Kidney epithelial cell (primary cell): ENCODE results near the gene GLRA3. TPM values are rescaled to one million over a fixed set of nuclear protein-coding genes. Genes with fewer than 3 reads are reported as not detected.

ENCODE experiments used
- DNase-seq: peaks from one replicate; pipeline ENCODE4 v3.0.0-alpha.2; 2010; ENCODE audit warnings: low read depth
- H3K27me3 ChIP-seq: 2 replicates; pipeline ENCODE4 v1.6.0; 2011; ENCODE audit warnings: low read length; ENCODE audit not compliant: control insufficient read depth, insufficient read depth
- H3K36me3 ChIP-seq: 2 replicates; pipeline ENCODE4 v1.5.1; 2011; ENCODE audit warnings: low read length; ENCODE audit not compliant: control insufficient read depth, insufficient read depth
- H3K4me3 ChIP-seq: 2 replicates; pipeline ENCODE4 v1.5.1; 2011; ENCODE audit warnings: low read depth, mild to moderate bottlenecking, control low read depth, low read length
- total RNA-seq: library from RNA; depleted of rRNA; stranded (reverse); fragments of >200 nt; gene quantifications from 2 replicates; pipeline ENCODE4 v1.2.3, GENCODE V29; 2015
- TF ChIP-seq, protein P1 (sequence below): IDR thresholded peaks from 2 replicates; pipeline ENCODE4 v1.5.1; 2011; ENCODE audit warnings: mild to moderate bottlenecking, moderate library complexity, low read length, control low read depth, inconsistent platforms; ENCODE audit not compliant: insufficient read depth, poor library complexity, severe bottlenecking

Gene GLRA3
- total RNA-seq, 1 donor from 2014 or later = not detected

DNA sequence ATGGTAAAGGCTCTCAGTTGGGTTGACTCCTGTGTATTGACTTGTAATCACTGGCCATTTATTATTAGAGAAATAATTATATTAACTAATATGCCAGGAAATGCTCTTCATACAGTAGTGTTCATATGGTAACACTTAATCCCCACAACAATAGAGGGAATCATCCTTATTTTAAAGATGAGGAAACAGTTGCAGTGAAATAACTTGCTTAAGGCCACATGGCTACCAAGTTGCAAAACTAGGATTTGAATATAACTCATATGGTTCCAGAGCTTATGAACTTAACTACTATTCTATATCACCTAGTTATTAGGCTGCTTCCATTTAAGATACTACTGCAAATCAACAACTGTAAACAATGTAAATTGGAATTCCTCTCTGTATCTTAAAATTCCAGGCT is 163.2 kb downstream of the GLRA3 start:
- TF ChIP-seq, protein P1, sequence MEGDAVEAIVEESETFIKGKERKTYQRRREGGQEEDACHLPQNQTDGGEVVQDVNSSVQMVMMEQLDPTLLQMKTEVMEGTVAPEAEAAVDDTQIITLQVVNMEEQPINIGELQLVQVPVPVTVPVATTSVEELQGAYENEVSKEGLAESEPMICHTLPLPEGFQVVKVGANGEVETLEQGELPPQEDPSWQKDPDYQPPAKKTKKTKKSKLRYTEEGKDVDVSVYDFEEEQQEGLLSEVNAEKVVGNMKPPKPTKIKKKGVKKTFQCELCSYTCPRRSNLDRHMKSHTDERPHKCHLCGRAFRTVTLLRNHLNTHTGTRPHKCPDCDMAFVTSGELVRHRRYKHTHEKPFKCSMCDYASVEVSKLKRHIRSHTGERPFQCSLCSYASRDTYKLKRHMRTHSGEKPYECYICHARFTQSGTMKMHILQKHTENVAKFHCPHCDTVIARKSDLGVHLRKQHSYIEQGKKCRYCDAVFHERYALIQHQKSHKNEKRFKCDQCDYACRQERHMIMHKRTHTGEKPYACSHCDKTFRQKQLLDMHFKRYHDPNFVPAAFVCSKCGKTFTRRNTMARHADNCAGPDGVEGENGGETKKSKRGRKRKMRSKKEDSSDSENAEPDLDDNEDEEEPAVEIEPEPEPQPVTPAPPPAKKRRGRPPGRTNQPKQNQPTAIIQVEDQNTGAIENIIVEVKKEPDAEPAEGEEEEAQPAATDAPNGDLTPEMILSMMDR = no peak
- DNase-seq = no peak
- Histone ChIP-seq H3K36me3 (no peaks in the 10 kb centered on the region), H3K27me3 (no peaks in the 10 kb centered on the region), H3K4me3 (no peak overlapping the region)

DNA sequence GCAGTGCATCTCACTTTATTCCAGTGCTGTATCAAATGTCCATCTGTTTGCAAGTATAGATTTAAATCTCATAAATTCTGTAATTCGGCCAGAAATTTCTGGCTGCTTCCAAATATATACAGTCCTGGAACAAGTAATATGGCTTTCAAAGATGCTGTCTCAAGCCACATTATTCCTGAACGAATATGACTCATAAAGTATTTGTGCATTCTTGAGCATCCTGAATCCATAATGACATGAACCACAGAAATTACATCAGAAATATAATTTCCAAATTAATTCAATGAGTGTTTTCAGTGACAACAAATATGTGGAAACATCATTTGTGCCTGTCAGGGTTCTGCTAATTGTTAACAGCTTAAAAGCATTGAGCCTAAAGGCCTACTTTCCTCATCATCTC is 165.8 kb downstream of the GLRA3 start:
- TF ChIP-seq, protein P1 = no peak
- H3K4me3 ChIP-seq = no peak overlapping the region
- H3K36me3 ChIP-seq = no peaks in the 10 kb centered on the region
- H3K27me3 ChIP-seq = no peaks in the 10 kb centered on the region
- no peak for DNase-seq

DNA sequence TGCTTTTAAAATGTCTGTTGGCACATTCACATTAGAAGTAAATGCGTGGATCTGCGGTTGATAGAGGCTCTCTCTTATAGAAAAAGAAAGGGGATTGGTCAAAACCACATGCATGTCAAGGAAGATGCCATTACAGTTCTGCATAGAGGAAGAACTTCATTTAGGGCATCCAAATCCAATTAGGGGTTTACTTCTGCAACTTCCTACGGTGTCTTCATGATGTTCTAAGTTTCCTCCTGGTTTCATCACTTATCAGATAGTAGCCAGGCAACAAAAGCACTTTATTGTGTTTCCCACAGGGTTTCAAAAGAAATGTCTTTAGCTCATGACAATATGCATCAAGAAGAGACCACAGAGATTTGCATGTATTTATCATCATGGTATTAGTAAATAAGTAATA is 170.8 kb downstream of the GLRA3 start:
- TF ChIP-seq, protein P1 = no peak
- Histone ChIP-seq H3K4me3 (no peak overlapping the region), H3K27me3 (no peaks in the 10 kb centered on the region), H3K36me3 (no peaks in the 10 kb centered on the region)
- DNase-seq = no peak

DNA sequence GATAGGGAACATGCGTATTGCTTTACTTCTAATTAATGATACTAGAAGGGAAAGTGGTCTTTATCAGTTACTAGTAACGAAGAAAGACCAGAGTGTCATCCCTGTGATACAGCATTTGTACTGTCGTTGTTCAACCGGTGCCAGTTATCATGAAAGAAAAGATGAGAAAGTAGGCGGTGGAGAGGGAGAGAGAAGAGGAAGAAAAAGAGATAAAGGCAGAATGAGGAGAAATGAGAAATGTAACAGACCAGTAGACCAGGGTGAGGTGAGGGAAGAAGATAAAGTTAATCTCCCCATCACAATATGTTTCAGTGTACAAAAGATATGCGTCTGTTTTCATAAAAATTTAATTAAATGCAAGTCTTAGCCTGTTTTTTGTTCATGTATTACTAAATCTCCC is 171.6 kb downstream of the GLRA3 start:
- no peaks in the 10 kb centered on the region for H3K27me3 ChIP-seq
- H3K4me3 ChIP-seq = no peak overlapping the region
- TF ChIP-seq, protein P1 = no peak
- DNase-seq = no peak
- H3K36me3 ChIP-seq = no peaks in the 10 kb centered on the region

DNA sequence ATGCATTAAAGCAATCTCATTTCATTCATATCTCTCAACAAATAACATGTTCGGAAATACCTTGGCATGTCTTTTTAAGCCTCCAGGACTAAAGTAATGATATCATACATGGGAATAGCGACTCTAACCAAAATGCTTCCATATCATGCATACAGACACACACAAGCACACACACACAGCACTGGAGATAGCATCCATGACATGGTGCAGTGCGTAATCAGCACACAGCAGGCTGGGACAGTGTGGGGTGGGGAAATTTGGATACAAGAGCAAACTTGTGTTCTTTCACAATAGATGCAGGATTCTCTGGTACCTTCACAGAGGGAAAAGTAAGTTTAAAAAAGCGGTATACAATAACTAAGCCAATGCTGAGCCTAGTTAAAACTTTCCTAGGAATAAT is 174.4 kb downstream of the GLRA3 start:
- TF ChIP-seq, protein P1 = no peak

DNA sequence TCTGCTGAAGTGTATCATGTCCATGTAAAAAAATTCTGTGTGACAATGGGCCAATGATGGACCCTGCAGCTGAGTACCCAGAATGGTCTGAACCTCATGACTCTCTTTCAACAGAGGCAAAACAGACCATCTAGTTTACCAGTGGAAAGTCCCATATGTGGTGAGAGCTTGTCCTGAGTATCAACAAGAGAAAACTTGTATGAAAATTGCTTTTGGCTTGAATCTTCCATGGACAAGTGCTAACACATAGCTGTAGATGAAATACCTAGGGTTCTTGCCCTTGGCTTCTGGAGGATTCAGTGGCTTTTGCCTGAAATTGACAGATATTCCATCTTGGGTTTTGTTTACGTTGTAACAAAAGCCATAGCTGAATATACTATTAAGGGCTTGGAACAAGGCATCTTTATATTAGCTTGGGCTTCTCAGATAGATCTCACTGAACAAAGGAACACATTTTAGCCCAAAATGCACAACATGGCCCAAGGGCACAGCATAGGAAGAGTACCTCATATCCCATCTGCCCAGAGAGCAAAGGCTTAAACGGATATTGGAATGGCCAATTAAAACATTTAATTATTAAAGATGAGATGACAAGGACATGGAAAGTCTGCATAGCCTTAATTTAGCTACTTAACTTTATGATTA is 178.2 kb downstream of the GLRA3 start:
- H3K4me3 ChIP-seq = no peak overlapping the region
- DNase-seq = no peak
- TF ChIP-seq, protein P1 = no peak
- H3K27me3 ChIP-seq = no peaks in the 10 kb centered on the region
- no peaks in the 10 kb centered on the region for H3K36me3 ChIP-seq

More for the DNA sequence above, 174.4 kb downstream of the GLRA3 start:
- Histone ChIP-seq H3K4me3 (no peak overlapping the region), H3K27me3 (no peaks in the 10 kb centered on the region), H3K36me3 (no peaks in the 10 kb centered on the region)
- DNase-seq = no peak
